ENCODE data around the gene MYCBPAP.

- no peak for TF ChIP-seq EP300 (IDR thresholded peaks at IDR 0.05; ENCODE audit: low read depth)
- TF ChIP-seq, protein P1, sequence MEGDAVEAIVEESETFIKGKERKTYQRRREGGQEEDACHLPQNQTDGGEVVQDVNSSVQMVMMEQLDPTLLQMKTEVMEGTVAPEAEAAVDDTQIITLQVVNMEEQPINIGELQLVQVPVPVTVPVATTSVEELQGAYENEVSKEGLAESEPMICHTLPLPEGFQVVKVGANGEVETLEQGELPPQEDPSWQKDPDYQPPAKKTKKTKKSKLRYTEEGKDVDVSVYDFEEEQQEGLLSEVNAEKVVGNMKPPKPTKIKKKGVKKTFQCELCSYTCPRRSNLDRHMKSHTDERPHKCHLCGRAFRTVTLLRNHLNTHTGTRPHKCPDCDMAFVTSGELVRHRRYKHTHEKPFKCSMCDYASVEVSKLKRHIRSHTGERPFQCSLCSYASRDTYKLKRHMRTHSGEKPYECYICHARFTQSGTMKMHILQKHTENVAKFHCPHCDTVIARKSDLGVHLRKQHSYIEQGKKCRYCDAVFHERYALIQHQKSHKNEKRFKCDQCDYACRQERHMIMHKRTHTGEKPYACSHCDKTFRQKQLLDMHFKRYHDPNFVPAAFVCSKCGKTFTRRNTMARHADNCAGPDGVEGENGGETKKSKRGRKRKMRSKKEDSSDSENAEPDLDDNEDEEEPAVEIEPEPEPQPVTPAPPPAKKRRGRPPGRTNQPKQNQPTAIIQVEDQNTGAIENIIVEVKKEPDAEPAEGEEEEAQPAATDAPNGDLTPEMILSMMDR (IDR thresholded peaks at IDR 0.05): peak in 4 of 5 experiments; percentile 28 to 42 (median 30)
- TF ChIP-seq POLR2A (IDR thresholded peaks at IDR 0.05): no peak
Measured at GRCh38 chr17:50501054-50501453, 7.2 kb upstream of the MYCBPAP start.

Measured in transverse colon (tissue), 3 donors.